Activated B cell treated with CpG ODN at 0.5 μM for 24 hours (primary cell): ENCODE measurements around the gene ZNF594. TPM values are rescaled to one million over a fixed set of nuclear protein-coding genes. Genes with fewer than 3 reads are reported as not detected.

Experiments
- ATAC-seq: fragments of 200-7000 bp; cut with Tn5 transposase; one replicate; pipeline ENCODE4 v1.10.0; 2021; ENCODE audit warnings: low read depth, mild to moderate bottlenecking, moderate library complexity
- CTCF ChIA-PET: fragments of 350-600 bp; sonication (Branson Sonifier 250); formaldehyde crosslinking; loops from one replicate; lab custom pipeline; 2021; ENCODE audit warnings: antibody characterized with exemption; lab: Charles Lee
- POLR2A ChIA-PET: fragments of 350-600 bp; sonication (Branson Sonifier 250); formaldehyde crosslinking; loops from one replicate; lab custom pipeline; 2021; ENCODE audit warnings: antibody characterized with exemption; lab: Charles Lee
- DNase-seq: peaks from one replicate; pipeline ENCODE4 v3.0.0; 2022
- H3K27ac Mint-ChIP-seq: one replicate; pipeline ENCODE4 v1.8.0; 2020; ENCODE audit warnings: mixed read lengths
- H3K27me3 Mint-ChIP-seq: one replicate; pipeline ENCODE4 v1.8.0; 2021; ENCODE audit warnings: mixed read lengths
- H3K36me3 Mint-ChIP-seq: one replicate; pipeline ENCODE4 v1.8.0; 2021; ENCODE audit warnings: low read depth, mixed read lengths
- H3K4me1 Mint-ChIP-seq: one replicate; pipeline ENCODE4 v1.8.0; 2021; ENCODE audit warnings: mixed read lengths
- H3K4me3 Mint-ChIP-seq: one replicate; pipeline ENCODE4 v1.8.0; 2020; ENCODE audit warnings: mild to moderate bottlenecking, mixed read lengths
- H3K9me3 Mint-ChIP-seq: one replicate; pipeline ENCODE4 v1.8.0; 2020; ENCODE audit warnings: mixed read lengths
- intact Hi-C: fragments of 100-400 bp; cut with micrococcal nuclease; formaldehyde crosslinking; loops from one replicate; pipeline ENCODE4 v1.15.1; 2024
- total RNA-seq: library from RNA; stranded (reverse); gene quantifications from 2 replicates; pipeline ENCODE4 v1.2.3, GENCODE V29; 2022
- TF ChIP-seq, protein P1 (sequence below): fragments of 200-600 bp; IDR thresholded peaks from one replicate; pipeline ENCODE4 v1.8.0; 2022; ENCODE audit warnings: antibody characterized with exemption, mild to moderate bottlenecking

Gene ZNF594
- total RNA-seq, 1 donor from 2014 or later, result 26.8 TPM

DNA sequence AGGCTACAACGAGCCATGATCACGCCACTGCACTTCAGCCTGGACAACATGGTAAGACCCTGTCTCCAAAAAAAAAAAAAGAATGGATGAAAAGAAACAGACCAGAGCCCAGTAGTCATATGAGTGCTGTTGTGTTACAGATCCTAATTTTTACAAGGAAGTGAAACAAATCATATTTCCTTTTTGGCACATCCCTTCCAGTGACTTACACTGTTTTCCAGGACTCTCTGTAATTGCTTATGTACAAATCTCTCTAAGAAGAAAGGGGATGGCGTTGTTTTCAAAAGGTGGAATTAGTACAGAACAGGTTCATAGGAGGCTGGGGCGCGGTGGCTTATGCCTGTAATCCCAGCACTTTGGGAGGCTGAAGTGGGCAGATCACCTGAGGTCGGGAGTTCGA lies 19.8 kb upstream of the ZNF594 start:
- ChIA-PET CTCF (interaction anchor here (1.2 to 1.8 kb wide), 6 partner anchors 10 to 27 kb away, joined by 3 to 4 read pairs (median 3); partner anchors contain the start of gene SCIMP), POLR2A (interaction anchor here (1.0 to 7.0 kb wide), 11 partner anchors 8 to 140 kb away, joined by 3 to 130 read pairs (median 5); partner anchors contain the start of genes SCIMP and ZNF594)
- H3K4me3 Mint-ChIP-seq, result peak overlapping the region; percentile 29
- H3K36me3 Mint-ChIP-seq, result peaks cover 69% of the 10 kb centered on the region
- ATAC-seq (peak; percentile 6), DNase-seq (no peak)
- no peaks in the 10 kb centered on the region for H3K9me3 Mint-ChIP-seq
- peaks cover 80% of the 10 kb centered on the region for H3K4me1 Mint-ChIP-seq
- TF ChIP-seq, protein P1, sequence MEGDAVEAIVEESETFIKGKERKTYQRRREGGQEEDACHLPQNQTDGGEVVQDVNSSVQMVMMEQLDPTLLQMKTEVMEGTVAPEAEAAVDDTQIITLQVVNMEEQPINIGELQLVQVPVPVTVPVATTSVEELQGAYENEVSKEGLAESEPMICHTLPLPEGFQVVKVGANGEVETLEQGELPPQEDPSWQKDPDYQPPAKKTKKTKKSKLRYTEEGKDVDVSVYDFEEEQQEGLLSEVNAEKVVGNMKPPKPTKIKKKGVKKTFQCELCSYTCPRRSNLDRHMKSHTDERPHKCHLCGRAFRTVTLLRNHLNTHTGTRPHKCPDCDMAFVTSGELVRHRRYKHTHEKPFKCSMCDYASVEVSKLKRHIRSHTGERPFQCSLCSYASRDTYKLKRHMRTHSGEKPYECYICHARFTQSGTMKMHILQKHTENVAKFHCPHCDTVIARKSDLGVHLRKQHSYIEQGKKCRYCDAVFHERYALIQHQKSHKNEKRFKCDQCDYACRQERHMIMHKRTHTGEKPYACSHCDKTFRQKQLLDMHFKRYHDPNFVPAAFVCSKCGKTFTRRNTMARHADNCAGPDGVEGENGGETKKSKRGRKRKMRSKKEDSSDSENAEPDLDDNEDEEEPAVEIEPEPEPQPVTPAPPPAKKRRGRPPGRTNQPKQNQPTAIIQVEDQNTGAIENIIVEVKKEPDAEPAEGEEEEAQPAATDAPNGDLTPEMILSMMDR, result no peak
- intact Hi-C loops, result loop anchor here (2.0 kb wide), 1 partner anchor 15 kb away; no protein-coding TSS in a partner anchor
- H3K27me3 Mint-ChIP-seq, result no peaks in the 10 kb centered on the region
- H3K27ac Mint-ChIP-seq, result peak overlapping the region; percentile 96

DNA sequence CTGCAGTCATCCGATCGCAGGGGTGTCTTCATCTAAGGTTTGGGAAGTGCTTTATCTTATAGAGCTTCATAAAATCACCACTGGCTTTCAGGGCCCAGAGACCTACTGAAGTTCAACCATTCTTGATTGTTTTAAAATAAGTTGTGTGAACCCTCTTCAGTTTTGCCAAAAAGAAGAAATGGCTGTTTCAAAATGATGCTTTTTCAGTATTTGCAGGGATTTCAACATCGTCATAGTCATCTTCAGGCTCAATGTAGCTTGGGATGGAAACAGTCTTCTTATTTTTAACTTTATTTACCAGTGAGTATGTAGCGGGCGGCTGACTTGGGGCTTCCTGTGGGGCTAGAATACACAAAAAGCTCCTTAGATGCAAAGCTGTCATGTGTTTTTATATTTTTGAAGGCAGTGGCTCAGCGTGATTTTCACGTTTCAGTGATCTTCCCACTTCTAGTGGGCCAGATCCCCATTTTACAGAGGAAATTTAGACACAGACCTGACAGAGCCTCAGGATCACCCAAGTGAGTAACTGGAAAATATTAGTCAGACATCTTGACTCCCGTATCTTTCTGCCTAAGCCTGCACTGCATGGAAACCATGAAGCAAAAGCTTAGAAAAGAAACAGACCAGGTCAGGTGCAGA lies 19.1 kb upstream of the ZNF594 start:
- Mint-ChIP-seq H3K9me3 (no peaks in the 10 kb centered on the region), H3K4me3 (peak overlapping the region; percentile 68), H3K36me3 (peaks cover 64% of the 10 kb centered on the region), H3K27ac (peak overlapping the region; percentile 96), H3K4me1 (peaks cover 78% of the 10 kb centered on the region), H3K27me3 (no peaks in the 10 kb centered on the region)
- ChIA-PET POLR2A (interaction anchor here (0.9 to 7.0 kb wide), 11 partner anchors 8 to 99 kb away, joined by 3 to 130 read pairs (median 5); partner anchors contain the start of genes SCIMP and ZNF594), CTCF (interaction anchor here (1.2 to 1.8 kb wide), 7 partner anchors 9 to 27 kb away, joined by 3 to 4 read pairs (median 3); partner anchors contain the start of gene SCIMP)
- intact Hi-C loops, result loop anchor here (1.0 to 2.0 kb wide), 4 partner anchors 8 to 16 kb away; no protein-coding TSS in a partner anchor
- ATAC-seq (peak; percentile 74), DNase-seq (no peak)
- TF ChIP-seq, protein P1, result no peak

DNA sequence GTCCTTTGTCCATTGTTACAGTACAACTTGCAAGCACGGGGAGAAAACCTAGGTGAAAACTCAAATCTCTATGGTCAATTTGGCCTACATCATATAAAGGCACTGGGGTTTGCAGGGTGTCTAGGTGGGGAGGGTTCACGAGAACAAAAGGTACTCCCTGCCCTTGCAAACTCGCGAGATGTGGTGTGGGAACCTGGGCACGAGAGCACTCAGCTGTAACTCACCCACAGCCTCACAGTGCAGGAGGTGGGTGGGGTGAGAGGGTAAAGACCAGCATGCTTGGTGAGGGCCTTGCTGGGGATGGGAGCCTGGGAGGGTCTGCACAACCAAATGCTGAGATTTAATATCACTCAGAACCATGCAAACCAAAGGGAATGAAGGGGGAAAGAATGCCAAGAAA lies 18.4 kb upstream of the ZNF594 start:
- DNase-seq, result no peak
- CTCF ChIA-PET, result interaction anchor here (1.3 to 1.4 kb wide), 4 partner anchors 9 to 28 kb away, joined by 3 to 4 read pairs (median 3); partner anchors contain the start of gene SCIMP
- intact Hi-C loops, result loop anchor here (1.0 to 2.0 kb wide), 4 partner anchors 8 to 17 kb away; no protein-coding TSS in a partner anchor
- Mint-ChIP-seq H3K9me3 (no peaks in the 10 kb centered on the region), H3K36me3 (peaks cover 59% of the 10 kb centered on the region), H3K4me1 (peaks cover 76% of the 10 kb centered on the region), H3K27me3 (no peaks in the 10 kb centered on the region), H3K27ac (peak overlapping the region; percentile 96), H3K4me3 (no peak overlapping the region)
- TF ChIP-seq, protein P1, result no peak
- POLR2A ChIA-PET, result interaction anchor here (0.9 to 7.0 kb wide), 10 partner anchors 8 to 100 kb away, joined by 3 to 130 read pairs (median 7); partner anchors contain the start of genes SCIMP and ZNF594
- peak; percentile 10 for ATAC-seq

DNA sequence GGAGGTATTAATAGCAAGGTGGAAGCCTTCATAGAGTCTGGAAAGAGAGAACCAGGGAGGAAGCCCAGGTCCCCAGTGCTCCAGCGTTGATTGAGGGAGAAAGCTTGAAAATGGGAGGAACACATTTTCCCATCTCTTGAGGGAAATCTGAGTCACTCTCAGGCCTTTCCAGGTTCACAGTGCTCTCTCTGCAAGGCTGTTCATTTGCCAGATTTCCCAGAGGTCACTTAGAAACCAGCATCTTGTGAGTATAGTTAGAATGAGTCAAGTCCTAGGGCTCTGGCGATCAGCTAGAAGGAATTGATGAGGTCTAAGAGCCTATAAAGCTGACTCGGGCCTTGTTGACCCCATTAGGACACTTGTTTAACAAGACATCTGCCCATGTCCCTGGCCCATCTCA lies 17.7 kb upstream of the ZNF594 start:
- Mint-ChIP-seq H3K4me3 (no peak overlapping the region), H3K27ac (peak overlapping the region; percentile 96), H3K4me1 (peaks cover 72% of the 10 kb centered on the region), H3K36me3 (peaks cover 57% of the 10 kb centered on the region), H3K9me3 (no peaks in the 10 kb centered on the region), H3K27me3 (no peaks in the 10 kb centered on the region)
- TF ChIP-seq, protein P1, result no peak
- ChIA-PET POLR2A (interaction anchor here (2.6 to 7.0 kb wide), 3 partner anchors 11 to 27 kb away, joined by 14 to 130 read pairs (median 39); partner anchors contain the start of gene SCIMP), CTCF (interaction anchor here (1.3 kb wide), 1 partner anchor 28 kb away, joined by 3 read pairs; no protein-coding TSS in a partner anchor)
- ATAC-seq, result no peak
- DNase-seq, result no peak
- intact Hi-C loops, result no loop called here

DNA sequence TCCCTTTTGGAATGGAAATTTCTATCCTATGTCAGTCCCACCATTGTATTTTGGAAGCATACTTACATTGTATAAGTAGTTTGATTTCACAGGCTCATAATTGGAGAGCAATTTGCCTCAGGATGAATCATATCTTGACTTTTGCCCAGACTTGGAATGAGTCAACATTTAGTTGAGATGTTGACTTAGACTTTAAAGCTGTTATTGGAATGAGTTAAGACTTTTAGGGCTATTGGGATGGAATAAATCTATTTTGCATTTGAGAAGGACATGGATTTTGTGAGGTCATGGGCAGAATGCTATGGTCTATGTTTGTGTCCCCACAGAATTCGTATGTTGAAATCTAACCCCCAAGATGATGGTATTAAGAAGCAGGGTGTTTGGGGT lies 12.2 kb upstream of the ZNF594 start:
- Mint-ChIP-seq H3K4me3 (no peak overlapping the region), H3K27me3 (no peaks in the 10 kb centered on the region), H3K27ac (peak overlapping the region; percentile 69), H3K4me1 (peaks cover 60% of the 10 kb centered on the region), H3K9me3 (peaks cover 2% of the 10 kb centered on the region), H3K36me3 (peaks cover 30% of the 10 kb centered on the region)
- TF ChIP-seq, protein P1, result no peak
- ATAC-seq, result no peak
- POLR2A ChIA-PET, result interaction anchor here (0.7 to 1.1 kb wide), 2 partner anchors 34 to 51 kb away, joined by 3 read pairs; no protein-coding TSS in a partner anchor
- intact Hi-C loops, result no loop called here
- DNase-seq, result no peak
- CTCF ChIA-PET, result no interaction called here
